HG03354 (cell line): ENCODE results near the gene ENOX1.

ENCODE experiments used
- ATAC-seq: cut with Tn5 transposase; IDR thresholded peaks from one replicate; pipeline ENCODE4 v1.9.1; 2021; ENCODE audit warnings: mild to moderate bottlenecking; ENCODE audit not compliant: unreplicated experiment, poor library complexity, severe bottlenecking

ENOX1 gene

GRCh38 chr13:43512221-43512620 is 274.6 kb downstream of the ENOX1 start:
- no peak for ATAC-seq

- ATAC-seq: no peak
Measured at GRCh38 chr13:43510956-43511901, 275.5 kb downstream of the ENOX1 start.

- no peak for ATAC-seq
Measured at GRCh38 chr13:43495732-43496131, 291.0 kb downstream of the ENOX1 start.

- ATAC-seq: no peak
Measured at GRCh38 chr13:43494206-43494605, 292.6 kb downstream of the ENOX1 start.

GRCh38 chr13:43493496-43494000 is 293.2 kb downstream of the ENOX1 start:
- ATAC-seq: no peak

- ATAC-seq: no peak
Measured at GRCh38 chr13:43492745-43493144, 294.0 kb downstream of the ENOX1 start.

GRCh38 chr13:43492311-43492710 is 294.5 kb downstream of the ENOX1 start:
- ATAC-seq: no peak

GRCh38 chr13:43489233-43489632 is 297.5 kb downstream of the ENOX1 start:
- no peak for ATAC-seq

- ATAC-seq: no peak
Measured at GRCh38 chr13:43487885-43488284, 298.9 kb downstream of the ENOX1 start.

- no peak for ATAC-seq
Measured at GRCh38 chr13:43487461-43487860, 299.3 kb downstream of the ENOX1 start.

- ATAC-seq: no peak
Measured at GRCh38 chr13:43484432-43485225, 302.1 kb downstream of the ENOX1 start.

- ATAC-seq: no peak
Measured at GRCh38 chr13:43483930-43484329, 302.8 kb downstream of the ENOX1 start.

GRCh38 chr13:43482641-43483040 is 304.1 kb downstream of the ENOX1 start:
- ATAC-seq: no peak

- ATAC-seq: no peak
Measured at GRCh38 chr13:43482026-43482425, 304.7 kb downstream of the ENOX1 start.

- ATAC-seq: no peak
Measured at GRCh38 chr13:43478902-43479301, 307.9 kb downstream of the ENOX1 start.

- ATAC-seq: no peak
Measured at GRCh38 chr13:43478211-43478610, 308.6 kb downstream of the ENOX1 start.

GRCh38 chr13:43475140-43475539 is 311.6 kb downstream of the ENOX1 start:
- no peak for ATAC-seq

GRCh38 chr13:43473437-43473836 is 313.3 kb downstream of the ENOX1 start:
- ATAC-seq: no peak

- no peak for ATAC-seq
Measured at GRCh38 chr13:43472980-43473379, 313.8 kb downstream of the ENOX1 start.

GRCh38 chr13:43472339-43472738 is 314.4 kb downstream of the ENOX1 start:
- no peak for ATAC-seq

- no peak for ATAC-seq
Measured at GRCh38 chr13:43470610-43471009, 316.2 kb downstream of the ENOX1 start.
